Measurements from ENCODE around the gene KCNF1.

KCNF1 gene

GRCh38 chr2:10871978-10872377, 39.8 kb upstream of the KCNF1 start:
- Histone ChIP-seq H3K4me3 (ENCODE audit: insufficient read depth, low read depth, low read length) (no peak overlapping the region), H3K27ac (ENCODE audit: insufficient read depth, low read depth, low read length, poor library complexity, severe bottlenecking) (no peak overlapping the region), H3K4me1 (ENCODE audit: control insufficient read depth, insufficient read depth, low read length) (no peaks in the 10 kb centered on the region), H3K27me3 (ENCODE audit: control insufficient read depth, insufficient read depth, low read length, poor library complexity, severe bottlenecking) (no peaks in the 10 kb centered on the region), H3K9me3 (ENCODE audit: control insufficient read depth, low read length) (no peaks in the 10 kb centered on the region), H3K36me3 (ENCODE audit: control insufficient read depth, insufficient read depth, low read length) (no peaks in the 10 kb centered on the region)
- WGBS, 2 experiments, result 96 to 100% methylated on average over 1 of the region's 1 CpG

- Histone ChIP-seq H3K27me3 (ENCODE audit: control insufficient read depth, insufficient read depth, low read length, poor library complexity, severe bottlenecking) (no peaks in the 10 kb centered on the region), H3K4me1 (ENCODE audit: control insufficient read depth, insufficient read depth, low read length) (no peaks in the 10 kb centered on the region), H3K36me3 (ENCODE audit: control insufficient read depth, insufficient read depth, low read length) (no peaks in the 10 kb centered on the region), H3K27ac (ENCODE audit: insufficient read depth, low read depth, low read length, poor library complexity, severe bottlenecking) (no peak overlapping the region), H3K9me3 (ENCODE audit: control insufficient read depth, low read length) (no peaks in the 10 kb centered on the region), H3K4me3 (ENCODE audit: insufficient read depth, low read depth, low read length) (no peak overlapping the region)
- 93% methylated on average over 3 of the region's 3 CpGs for WGBS, 2 experiments
Measured at GRCh38 chr2:10873171-10873570, 38.6 kb upstream of the KCNF1 start.

- Histone ChIP-seq H3K4me1 (ENCODE audit: control insufficient read depth, insufficient read depth, low read length) (no peaks in the 10 kb centered on the region), H3K27ac (ENCODE audit: insufficient read depth, low read depth, low read length, poor library complexity, severe bottlenecking) (no peak overlapping the region), H3K36me3 (ENCODE audit: control insufficient read depth, insufficient read depth, low read length) (no peaks in the 10 kb centered on the region), H3K4me3 (ENCODE audit: insufficient read depth, low read depth, low read length) (no peak overlapping the region), H3K27me3 (ENCODE audit: control insufficient read depth, insufficient read depth, low read length, poor library complexity, severe bottlenecking) (no peaks in the 10 kb centered on the region), H3K9me3 (ENCODE audit: control insufficient read depth, low read length) (no peaks in the 10 kb centered on the region)
- 83 to 84% methylated on average over 9 of the region's 9 CpGs for WGBS, 2 experiments
Measured at GRCh38 chr2:10873790-10874437, 37.8 kb upstream of the KCNF1 start.

- H3K36me3 ChIP-seq (ENCODE audit: control insufficient read depth, insufficient read depth, low read length), result no peaks in the 10 kb centered on the region
- no peak overlapping the region for H3K4me3 ChIP-seq (ENCODE audit: insufficient read depth, low read depth, low read length)
- H3K27me3 ChIP-seq (ENCODE audit: control insufficient read depth, insufficient read depth, low read length, poor library complexity, severe bottlenecking), result no peaks in the 10 kb centered on the region
- H3K4me1 ChIP-seq (ENCODE audit: control insufficient read depth, insufficient read depth, low read length), result no peaks in the 10 kb centered on the region
- H3K9me3 ChIP-seq (ENCODE audit: control insufficient read depth, low read length), result no peaks in the 10 kb centered on the region
- no peak overlapping the region for H3K27ac ChIP-seq (ENCODE audit: insufficient read depth, low read depth, low read length, poor library complexity, severe bottlenecking)
- 87 to 98% methylated on average over 3 of the region's 3 CpGs for WGBS, 2 experiments
Measured at GRCh38 chr2:10875126-10875525, 36.6 kb upstream of the KCNF1 start.

- no peaks in the 10 kb centered on the region for H3K27me3 ChIP-seq (ENCODE audit: control insufficient read depth, insufficient read depth, low read length, poor library complexity, severe bottlenecking)
- H3K36me3 ChIP-seq (ENCODE audit: control insufficient read depth, insufficient read depth, low read length), result no peaks in the 10 kb centered on the region
- H3K9me3 ChIP-seq (ENCODE audit: control insufficient read depth, low read length), result no peaks in the 10 kb centered on the region
- H3K27ac ChIP-seq (ENCODE audit: insufficient read depth, low read depth, low read length, poor library complexity, severe bottlenecking), result no peak overlapping the region
- WGBS, 2 experiments, result 94 to 95% methylated on average over 3 of the region's 3 CpGs
- no peak overlapping the region for H3K4me3 ChIP-seq (ENCODE audit: insufficient read depth, low read depth, low read length)
- H3K4me1 ChIP-seq (ENCODE audit: control insufficient read depth, insufficient read depth, low read length), result no peaks in the 10 kb centered on the region
Measured at GRCh38 chr2:10876394-10876793, 35.3 kb upstream of the KCNF1 start.

GRCh38 chr2:10876963-10877362, 34.8 kb upstream of the KCNF1 start:
- 91 to 92% methylated on average over 2 of the region's 2 CpGs for WGBS, 2 experiments
- no peaks in the 10 kb centered on the region for H3K4me1 ChIP-seq (ENCODE audit: control insufficient read depth, insufficient read depth, low read length)
- no peaks in the 10 kb centered on the region for H3K9me3 ChIP-seq (ENCODE audit: control insufficient read depth, low read length)
- H3K4me3 ChIP-seq (ENCODE audit: insufficient read depth, low read depth, low read length), result no peak overlapping the region
- H3K36me3 ChIP-seq (ENCODE audit: control insufficient read depth, insufficient read depth, low read length), result no peaks in the 10 kb centered on the region
- no peaks in the 10 kb centered on the region for H3K27me3 ChIP-seq (ENCODE audit: control insufficient read depth, insufficient read depth, low read length, poor library complexity, severe bottlenecking)
- H3K27ac ChIP-seq (ENCODE audit: insufficient read depth, low read depth, low read length, poor library complexity, severe bottlenecking), result no peak overlapping the region

GRCh38 chr2:10877651-10878111, 34.1 kb upstream of the KCNF1 start:
- H3K27ac ChIP-seq (ENCODE audit: insufficient read depth, low read depth, low read length, poor library complexity, severe bottlenecking), result no peak overlapping the region
- WGBS, 2 experiments, result 62 to 68% methylated on average over 11 of the region's 11 CpGs
- no peaks in the 10 kb centered on the region for H3K9me3 ChIP-seq (ENCODE audit: control insufficient read depth, low read length)

GRCh38 chr2:10878268-10878915, 33.3 kb upstream of the KCNF1 start:
- WGBS, 2 experiments, result 86 to 87% methylated on average over 12 of the region's 12 CpGs
- Histone ChIP-seq H3K4me1 (ENCODE audit: control insufficient read depth, insufficient read depth, low read length) (peaks cover 7% of the 10 kb centered on the region), H3K27ac (ENCODE audit: insufficient read depth, low read depth, low read length, poor library complexity, severe bottlenecking) (no peak overlapping the region)

More at GRCh38 chr2:10877651-10878111, 34.1 kb upstream of the KCNF1 start:
- Histone ChIP-seq H3K4me3 (ENCODE audit: insufficient read depth, low read depth, low read length) (no peak overlapping the region), H3K27me3 (ENCODE audit: control insufficient read depth, insufficient read depth, low read length, poor library complexity, severe bottlenecking) (no peaks in the 10 kb centered on the region), H3K4me1 (ENCODE audit: control insufficient read depth, insufficient read depth, low read length) (no peaks in the 10 kb centered on the region), H3K36me3 (ENCODE audit: control insufficient read depth, insufficient read depth, low read length) (no peaks in the 10 kb centered on the region)

GRCh38 chr2:10879159-10879558, 32.6 kb upstream of the KCNF1 start:
- H3K27me3 ChIP-seq (ENCODE audit: control insufficient read depth, insufficient read depth, low read length, poor library complexity, severe bottlenecking), result no peaks in the 10 kb centered on the region
- no peaks in the 10 kb centered on the region for H3K36me3 ChIP-seq (ENCODE audit: control insufficient read depth, insufficient read depth, low read length)
- no peak overlapping the region for H3K27ac ChIP-seq (ENCODE audit: insufficient read depth, low read depth, low read length, poor library complexity, severe bottlenecking)
- no peak overlapping the region for H3K4me3 ChIP-seq (ENCODE audit: insufficient read depth, low read depth, low read length)
- H3K4me1 ChIP-seq (ENCODE audit: control insufficient read depth, insufficient read depth, low read length), result peaks cover 15% of the 10 kb centered on the region
- H3K9me3 ChIP-seq (ENCODE audit: control insufficient read depth, low read length), result no peaks in the 10 kb centered on the region
- 74 to 75% methylated on average over 9 of the region's 9 CpGs for WGBS, 2 experiments

More at GRCh38 chr2:10878268-10878915, 33.3 kb upstream of the KCNF1 start:
- Histone ChIP-seq H3K27me3 (ENCODE audit: control insufficient read depth, insufficient read depth, low read length, poor library complexity, severe bottlenecking) (no peaks in the 10 kb centered on the region), H3K4me3 (ENCODE audit: insufficient read depth, low read depth, low read length) (no peak overlapping the region), H3K9me3 (ENCODE audit: control insufficient read depth, low read length) (no peaks in the 10 kb centered on the region), H3K36me3 (ENCODE audit: control insufficient read depth, insufficient read depth, low read length) (no peaks in the 10 kb centered on the region)

GRCh38 chr2:10879624-10880585, 31.8 kb upstream of the KCNF1 start:
- H3K27me3 ChIP-seq (ENCODE audit: control insufficient read depth, insufficient read depth, low read length, poor library complexity, severe bottlenecking), result no peaks in the 10 kb centered on the region
- peaks cover 22% of the 10 kb centered on the region for H3K4me1 ChIP-seq (ENCODE audit: control insufficient read depth, insufficient read depth, low read length)
- H3K4me3 ChIP-seq (ENCODE audit: insufficient read depth, low read depth, low read length), result no peak overlapping the region
- H3K36me3 ChIP-seq (ENCODE audit: control insufficient read depth, insufficient read depth, low read length), result no peaks in the 10 kb centered on the region
- no peak overlapping the region for H3K27ac ChIP-seq (ENCODE audit: insufficient read depth, low read depth, low read length, poor library complexity, severe bottlenecking)
- 76 to 78% methylated on average over 20 to 22 of the region's 22 CpGs for WGBS, 2 experiments
- no peaks in the 10 kb centered on the region for H3K9me3 ChIP-seq (ENCODE audit: control insufficient read depth, low read length)

All from ectodermal cell (in vitro differentiated cells).